ENCODE results near the gene GDE1.

GDE1 gene

DNA sequence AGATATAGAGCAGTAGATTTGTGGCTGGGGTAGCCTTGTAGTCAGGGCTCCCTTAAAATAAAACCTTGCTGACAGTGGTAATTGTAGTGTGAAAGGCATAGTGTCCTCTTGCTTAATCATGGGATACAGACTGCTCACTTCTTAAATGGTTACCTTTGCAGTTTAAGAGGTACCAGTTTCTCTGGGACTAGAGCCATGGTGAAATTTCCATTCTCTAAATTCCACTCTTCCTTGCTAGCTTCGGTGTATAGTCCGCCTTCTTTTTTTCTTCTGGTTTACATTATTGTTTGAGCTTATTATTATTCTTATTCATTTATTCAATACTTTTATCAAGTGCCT, 3.5 kb upstream of the GDE1 start:
- DNase-seq = no peak
- in situ Hi-C loops (cut with HindIII; ENCODE audit: low pct_ligation_motif_present, low pct_unique_long_range_greater_than_20kb, low sequenced_read_pairs) = no loop called here

DNA sequence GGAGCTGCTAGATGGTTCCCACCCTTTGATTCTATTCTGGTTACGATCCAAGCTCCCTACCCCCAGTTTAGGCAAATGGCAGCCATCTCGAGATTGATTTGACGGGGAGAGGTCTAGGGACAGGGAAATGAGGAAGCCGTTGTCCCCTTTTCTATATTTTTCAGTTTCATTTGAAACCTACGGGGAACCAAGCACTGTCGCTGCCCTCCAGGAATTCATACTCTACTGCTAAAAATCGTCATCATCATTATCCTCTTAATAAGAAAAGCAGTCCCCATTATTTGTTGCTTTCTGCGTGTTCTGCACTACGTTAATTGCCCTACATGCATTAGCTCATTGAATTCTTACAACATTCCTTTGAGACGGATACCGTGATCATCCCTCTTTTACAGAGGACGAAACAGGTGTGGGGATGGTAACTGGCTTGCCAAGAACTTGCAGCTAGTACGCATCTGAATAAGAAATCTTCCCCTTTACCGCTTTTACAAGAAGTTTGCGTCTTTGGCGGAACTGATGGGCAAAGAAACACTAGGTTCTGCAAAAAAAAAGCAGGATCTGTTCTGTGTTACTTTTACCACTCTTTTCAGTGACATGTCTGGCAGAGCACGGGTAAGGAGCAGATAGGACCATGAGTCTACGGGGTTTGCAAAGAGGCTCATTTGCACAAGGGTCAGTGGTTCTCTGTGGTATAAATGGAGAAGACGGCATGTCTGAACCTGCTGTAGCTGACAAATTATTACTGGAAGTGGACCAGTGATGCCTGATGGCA, 2.9 kb upstream of the GDE1 start:
- no peak for DNase-seq
- in situ Hi-C loops (cut with HindIII; ENCODE audit: low pct_ligation_motif_present, low pct_unique_long_range_greater_than_20kb, low sequenced_read_pairs) = loop anchor here (25.0 kb wide), 1 partner anchor 112 kb away; the partner anchor contains the start of gene TMC5

DNA sequence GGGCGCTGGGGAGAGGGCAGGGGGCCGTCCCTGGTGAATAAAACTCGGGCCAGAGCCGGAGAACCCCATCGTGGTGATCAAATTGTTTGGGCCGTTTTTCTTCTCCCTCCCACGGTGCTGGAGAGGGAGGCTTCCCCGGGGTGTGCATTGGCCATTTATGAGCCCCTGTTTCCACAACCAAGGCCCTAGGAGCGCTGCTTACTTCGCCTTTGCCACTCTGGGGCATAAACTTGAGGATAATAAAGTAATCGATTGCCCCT, 2.4 kb upstream of the GDE1 start:
- peak; percentile 9 for DNase-seq
- in situ Hi-C loops (cut with HindIII; ENCODE audit: low pct_ligation_motif_present, low pct_unique_long_range_greater_than_20kb, low sequenced_read_pairs) = loop anchor here (25.0 kb wide), 1 partner anchor 112 kb away; the partner anchor contains the start of gene TMC5

- in situ Hi-C loops (cut with HindIII; ENCODE audit: low pct_ligation_motif_present, low pct_unique_long_range_greater_than_20kb, low sequenced_read_pairs) = loop anchor here (25.0 kb wide), 1 partner anchor 111 kb away; the partner anchor contains the start of gene TMC5
- peak; percentile 99 for DNase-seq
Measured at GRCh38 chr16:19523559-19524355, 1.9 kb upstream of the GDE1 start, which contains the start of gene CCP110. Gene CCP110, plus strand, starts transcription at chr16:19523942. Its CDS starts 3,940 bp downstream, at chr16:19527882.

- DNase-seq = no peak
- in situ Hi-C loops (cut with HindIII; ENCODE audit: low pct_ligation_motif_present, low pct_unique_long_range_greater_than_20kb, low sequenced_read_pairs) = loop anchor here (25.0 kb wide), 1 partner anchor 111 kb away; the partner anchor contains the start of gene TMC5
Measured at GRCh38 chr16:19523184-19523558, 1.3 kb upstream of the GDE1 start.

- in situ Hi-C loops (cut with HindIII; ENCODE audit: low pct_ligation_motif_present, low pct_unique_long_range_greater_than_20kb, low sequenced_read_pairs) = loop anchor here (25.0 kb wide), 1 partner anchor 110 kb away; the partner anchor contains the start of gene TMC5
- DNase-seq = no peak
Measured at GRCh38 chr16:19522760-19523159, 862 bp upstream of the GDE1 start.

DNA sequence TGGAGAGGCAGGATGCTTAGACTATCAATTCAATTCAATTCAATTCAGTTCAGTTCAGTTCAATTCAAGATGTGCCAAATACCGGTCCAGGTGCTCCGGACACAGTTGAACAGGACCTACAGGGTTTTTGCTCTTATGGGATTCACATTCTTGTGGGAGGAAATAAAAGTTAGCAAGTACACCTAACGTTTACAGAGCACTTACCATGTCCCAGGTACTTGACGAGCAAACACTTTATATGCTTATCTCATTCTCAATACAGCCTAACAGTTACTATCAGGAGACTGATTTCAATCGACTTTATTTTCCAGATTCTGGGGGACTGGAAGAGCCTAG, 467 bp upstream of the GDE1 start:
- in situ Hi-C loops (cut with HindIII; ENCODE audit: low pct_ligation_motif_present, low pct_unique_long_range_greater_than_20kb, low sequenced_read_pairs) = loop anchor here (25.0 kb wide), 1 partner anchor 110 kb away; the partner anchor contains the start of gene TMC5

DNA sequence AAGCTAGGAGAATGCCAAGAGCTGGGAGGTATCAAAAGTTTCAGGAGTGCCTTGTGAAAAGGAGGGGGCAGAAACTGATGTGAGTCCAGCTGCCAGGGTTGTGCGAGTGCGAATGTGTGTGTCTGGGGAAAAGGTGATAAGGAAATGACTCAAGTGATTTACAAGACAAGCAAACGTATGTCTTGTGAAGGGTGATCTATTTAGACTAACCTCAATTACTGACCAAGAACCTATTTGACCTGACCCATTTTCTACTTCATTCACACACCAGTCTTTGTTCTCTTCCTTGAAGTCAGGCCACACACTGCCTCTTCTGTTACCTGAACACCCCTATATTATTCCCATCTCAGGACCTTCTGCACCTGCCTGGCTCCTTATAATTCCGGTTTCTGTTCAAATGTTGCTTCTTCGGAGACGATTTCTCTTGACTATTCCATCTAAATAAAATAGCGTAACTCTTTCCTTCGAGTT, 1.0 kb downstream of the GDE1 start:
- in situ Hi-C loops (cut with HindIII; ENCODE audit: low pct_ligation_motif_present, low pct_unique_long_range_greater_than_20kb, low sequenced_read_pairs) = loop anchor here (25.0 kb wide), 1 partner anchor 109 kb away; the partner anchor contains the start of gene TMC5
- peak; percentile 31 for DNase-seq

More for the DNA sequence above, 467 bp upstream of the GDE1 start:
- DNase-seq = no peak

GRCh38 chr16:19518388-19518787, 3.5 kb downstream of the GDE1 start:
- DNase-seq = no peak
- in situ Hi-C loops (cut with HindIII; ENCODE audit: low pct_ligation_motif_present, low pct_unique_long_range_greater_than_20kb, low sequenced_read_pairs) = loop anchor here (25.0 kb wide), 1 partner anchor 106 kb away; the partner anchor contains the start of gene TMC5

DNA sequence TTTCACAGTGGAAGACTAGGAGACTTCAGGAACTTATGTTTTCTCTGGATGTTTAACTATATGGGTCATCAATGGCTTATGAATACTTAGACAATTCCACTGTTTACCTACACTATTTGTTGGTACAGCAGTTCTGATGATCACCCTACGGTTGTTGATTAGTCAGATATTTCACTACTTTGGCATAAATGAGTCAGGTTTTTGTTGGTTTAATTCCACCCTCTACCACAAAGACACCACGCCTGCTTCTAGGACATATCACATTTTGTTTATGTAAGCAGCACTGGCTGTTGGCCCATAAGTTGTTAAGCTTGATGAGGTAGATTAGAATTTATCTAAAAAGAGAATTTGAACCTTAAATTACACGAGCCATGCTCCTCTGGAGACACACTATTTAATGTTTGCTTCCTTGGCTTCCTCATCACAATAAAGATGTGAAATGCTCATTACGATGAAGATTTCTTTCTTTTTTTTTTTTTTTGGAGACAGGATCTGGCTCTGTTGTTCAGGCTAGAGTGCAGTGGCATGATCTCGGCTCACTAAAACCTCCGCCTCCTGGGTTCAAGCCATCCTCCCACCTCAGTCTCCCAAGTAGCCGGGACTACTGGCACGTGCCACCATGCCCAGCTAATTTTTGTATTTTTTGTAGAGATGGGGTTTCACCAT, 4.3 kb downstream of the GDE1 start:
- DNase-seq = no peak

GRCh38 chr16:19515757-19516156, 6.1 kb downstream of the GDE1 start:
- in situ Hi-C loops (cut with HindIII; ENCODE audit: low pct_ligation_motif_present, low pct_unique_long_range_greater_than_20kb, low sequenced_read_pairs) = loop anchor here (25.0 kb wide), 1 partner anchor 103 kb away; the partner anchor contains the start of gene TMC5
- DNase-seq = no peak

More for the DNA sequence above, 4.3 kb downstream of the GDE1 start:
- in situ Hi-C loops (cut with HindIII; ENCODE audit: low pct_ligation_motif_present, low pct_unique_long_range_greater_than_20kb, low sequenced_read_pairs) = loop anchor here (25.0 kb wide), 1 partner anchor 105 kb away; the partner anchor contains the start of gene TMC5

DNA sequence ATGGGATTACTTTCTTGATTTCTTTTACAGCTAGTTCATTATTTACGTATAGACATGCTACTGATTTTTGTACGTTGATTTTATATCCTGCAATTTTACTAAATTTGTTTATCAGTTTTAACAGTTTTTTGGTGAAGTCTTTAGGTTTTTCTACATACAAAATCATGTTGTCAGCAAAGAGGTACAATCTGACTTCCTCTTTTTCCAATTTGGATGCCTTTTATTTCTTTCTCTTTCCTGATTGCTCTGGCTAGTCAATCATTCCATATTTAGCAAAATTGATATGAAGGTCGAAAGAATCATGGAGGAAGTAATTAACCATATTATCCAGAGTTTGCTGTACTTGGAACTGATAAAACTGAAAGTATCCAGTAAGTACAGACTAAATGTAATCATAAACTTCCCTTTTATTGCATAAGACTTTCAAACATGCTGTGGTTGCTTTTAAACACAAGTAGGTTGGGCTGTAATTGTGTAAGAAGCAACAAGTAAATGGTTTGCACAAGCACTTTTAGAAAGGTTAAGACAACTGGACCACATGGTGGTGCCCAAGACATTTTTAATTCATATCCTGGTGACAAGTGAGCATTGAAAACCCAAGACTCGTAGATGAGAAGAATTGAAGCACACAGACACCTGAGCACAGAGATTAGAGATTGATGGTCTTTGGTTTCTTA, 8.4 kb downstream of the GDE1 start:
- in situ Hi-C loops (cut with HindIII; ENCODE audit: low pct_ligation_motif_present, low pct_unique_long_range_greater_than_20kb, low sequenced_read_pairs) = loop anchor here (25.0 kb wide), 1 partner anchor 101 kb away; the partner anchor contains the start of gene TMC5

GRCh38 chr16:19512297-19512696, 9.6 kb downstream of the GDE1 start:
- in situ Hi-C loops (cut with HindIII; ENCODE audit: low pct_ligation_motif_present, low pct_unique_long_range_greater_than_20kb, low sequenced_read_pairs) = loop anchor here (25.0 kb wide), 1 partner anchor 100 kb away; the partner anchor contains the start of gene TMC5
- no peak for DNase-seq

More for the DNA sequence above, 8.4 kb downstream of the GDE1 start:
- no peak for DNase-seq

GRCh38 chr16:19507867-19508266, 14.0 kb downstream of the GDE1 start:
- DNase-seq = no peak
- in situ Hi-C loops (cut with HindIII; ENCODE audit: low pct_ligation_motif_present, low pct_unique_long_range_greater_than_20kb, low sequenced_read_pairs) = loop anchor here (25.0 kb wide), 1 partner anchor 96 kb away; the partner anchor contains the start of gene TMC5

GRCh38 chr16:19506965-19507364, 14.9 kb downstream of the GDE1 start:
- in situ Hi-C loops (cut with HindIII; ENCODE audit: low pct_ligation_motif_present, low pct_unique_long_range_greater_than_20kb, low sequenced_read_pairs) = loop anchor here (25.0 kb wide), 1 partner anchor 95 kb away; the partner anchor contains the start of gene TMC5
- no peak for DNase-seq

DNA sequence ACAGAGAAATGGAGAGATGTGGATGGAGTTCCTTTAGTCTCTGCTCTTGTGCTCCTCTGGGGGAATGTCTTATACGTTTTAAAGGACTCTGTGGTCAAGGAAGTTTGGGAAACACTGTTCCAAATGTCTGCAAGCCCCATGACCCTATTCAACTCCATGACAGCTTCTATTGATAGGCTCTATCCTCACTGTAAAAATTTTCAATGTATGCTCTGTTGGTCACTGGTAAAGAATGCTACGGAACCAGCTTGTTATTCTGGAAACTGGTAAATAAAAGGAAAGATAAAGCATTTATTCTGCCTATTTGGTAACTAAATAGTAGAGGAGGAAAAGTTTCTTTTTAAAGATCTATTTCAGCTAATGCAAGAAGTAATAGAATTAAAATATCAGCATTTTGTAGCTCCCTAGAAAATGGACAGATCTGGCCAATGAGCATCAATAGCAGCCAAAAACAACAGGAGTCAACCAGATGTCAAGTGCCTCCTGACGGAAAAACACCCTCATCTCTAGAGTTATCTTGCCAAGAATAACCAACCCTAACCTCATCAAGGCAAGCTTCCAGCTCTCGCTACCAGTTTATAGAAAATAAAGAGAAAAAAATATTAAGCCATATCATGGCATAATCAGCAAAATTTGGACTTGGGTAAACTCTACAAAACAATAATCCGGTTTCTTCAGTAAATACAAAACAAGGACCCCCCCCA, 16.1 kb downstream of the GDE1 start:
- DNase-seq = no peak
- in situ Hi-C loops (cut with HindIII; ENCODE audit: low pct_ligation_motif_present, low pct_unique_long_range_greater_than_20kb, low sequenced_read_pairs) = loop anchor here (25.0 kb wide), 1 partner anchor 93 kb away; the partner anchor contains the start of gene TMC5

DNA sequence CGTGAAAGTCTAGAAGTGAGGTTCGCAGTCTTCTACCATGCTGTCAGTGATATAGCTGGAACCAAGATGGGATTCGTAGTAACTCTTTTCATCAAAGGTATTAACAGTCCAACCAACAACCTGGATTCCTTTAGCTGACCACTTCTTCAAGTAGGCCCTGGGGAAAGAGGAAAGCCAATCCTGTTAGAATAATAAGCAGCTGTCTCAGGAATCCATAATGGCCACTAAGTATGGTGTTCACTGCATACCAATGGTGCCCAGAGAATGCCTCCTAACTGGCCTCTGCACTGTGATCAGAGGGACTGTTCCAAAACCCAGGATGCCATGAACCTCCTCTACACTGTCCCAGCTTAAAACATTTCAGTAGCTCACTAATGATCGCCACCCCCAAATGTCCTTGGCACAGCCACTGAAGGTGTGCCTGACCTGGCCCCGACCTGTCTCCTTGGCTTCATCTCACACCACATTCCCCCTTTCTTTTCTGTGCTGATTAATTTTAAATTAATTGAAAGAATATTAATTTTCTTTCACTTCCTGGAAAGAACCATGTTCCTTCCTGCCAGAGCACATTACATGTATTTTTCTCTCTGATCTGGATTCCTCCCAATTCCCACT, 18.3 kb downstream of the GDE1 start:
- no peak for DNase-seq
- in situ Hi-C loops (cut with HindIII; ENCODE audit: low pct_ligation_motif_present, low pct_unique_long_range_greater_than_20kb, low sequenced_read_pairs) = loop anchor here (25.0 kb wide), 1 partner anchor 91 kb away; the partner anchor contains the start of gene TMC5

Measured in ACHN (cell line).